ENCODE results near the gene DNAJB1.

The DNAJB1 gene

GRCh38 chr19:14475251-14476073 is 42.7 kb downstream of the DNAJB1 start, which contains the start of gene PTGER1:
TSS of gene PTGER1 (minus strand) at chr19:14475354. CDS start at chr19:14474320, 1,034 bp downstream.
- in situ Hi-C loops (cut with HindIII; ENCODE audit: low sequenced_read_pairs) = loop anchor here (5.0 kb wide), 1 partner anchor 63 kb away; no protein-coding TSS in a partner anchor

- in situ Hi-C loops (cut with HindIII; ENCODE audit: low sequenced_read_pairs) = loop anchor here (5.0 kb wide), 1 partner anchor 63 kb away; no protein-coding TSS in a partner anchor
Observed at GRCh38 chr19:14474827-14475226, 43.4 kb downstream of the DNAJB1 start.

GRCh38 chr19:14473978-14474578 is 44.1 kb downstream of the DNAJB1 start:
- in situ Hi-C loops (cut with HindIII; ENCODE audit: low sequenced_read_pairs) = no loop called here

GRCh38 chr19:14473073-14473977 is 44.9 kb downstream of the DNAJB1 start:
- in situ Hi-C loops (cut with HindIII; ENCODE audit: low sequenced_read_pairs) = no loop called here

- in situ Hi-C loops (cut with HindIII; ENCODE audit: low sequenced_read_pairs) = no loop called here
Observed at GRCh38 chr19:14472202-14472938, 45.8 kb downstream of the DNAJB1 start.

GRCh38 chr19:14471436-14472187 is 46.6 kb downstream of the DNAJB1 start:
- in situ Hi-C loops (cut with HindIII; ENCODE audit: low sequenced_read_pairs) = no loop called here

- in situ Hi-C loops (cut with HindIII; ENCODE audit: low sequenced_read_pairs) = no loop called here
Observed at GRCh38 chr19:14470031-14470876, 47.9 kb downstream of the DNAJB1 start.

- in situ Hi-C loops (cut with HindIII; ENCODE audit: low sequenced_read_pairs) = no loop called here
Observed at GRCh38 chr19:14467816-14468215, 50.4 kb downstream of the DNAJB1 start.

- in situ Hi-C loops (cut with HindIII; ENCODE audit: low sequenced_read_pairs) = no loop called here
Observed at GRCh38 chr19:14467391-14467790, 50.8 kb downstream of the DNAJB1 start.

All from endothelial cell of hepatic sinusoid (primary cell).